ENCODE data around the gene MTFP1. TPM values are rescaled to one million over a fixed set of nuclear protein-coding genes. Genes with fewer than 3 reads are reported as not detected.

MTFP1 gene
- total RNA-seq, 3 donors from 2014 or later = 2.9 to 16.7 (median 14.4) TPM

- H3K9me3 ChIP-seq = no peaks in the 10 kb centered on the region
Measured at GRCh38 chr22:30472994-30473720, 47.6 kb downstream of the MTFP1 start.

DNA sequence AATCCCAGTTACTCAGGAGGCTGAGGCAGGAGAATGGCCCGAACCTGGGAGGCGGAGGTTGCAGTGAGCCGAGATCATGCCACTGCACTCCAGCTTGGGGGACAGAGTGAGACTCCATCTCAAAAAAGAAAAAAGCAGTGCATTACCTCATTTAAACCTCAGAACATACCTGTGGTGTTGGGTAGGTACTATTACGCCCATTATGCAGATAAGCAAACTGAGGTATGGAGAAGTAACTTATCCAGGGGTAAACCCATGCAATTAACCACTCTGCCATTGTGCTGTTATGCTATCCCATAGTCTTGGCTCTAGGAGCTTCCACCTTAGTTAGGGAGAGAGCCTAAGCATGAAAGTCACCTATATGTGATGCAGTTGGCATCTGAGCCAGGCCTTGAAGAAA, 48.6 kb downstream of the MTFP1 start:
- intact Hi-C loops (cut with DNase I; ENCODE audit: low total_unique reads) = no loop called here
- no peak for DNase-seq (ENCODE audit: low spot score in 2 of 2)
- H3K9me3 ChIP-seq = no peaks in the 10 kb centered on the region
- H3K4me3 ChIP-seq = no peak overlapping the region
- H3K36me3 ChIP-seq = no peaks in the 10 kb centered on the region
- TF ChIP-seq, protein P1, sequence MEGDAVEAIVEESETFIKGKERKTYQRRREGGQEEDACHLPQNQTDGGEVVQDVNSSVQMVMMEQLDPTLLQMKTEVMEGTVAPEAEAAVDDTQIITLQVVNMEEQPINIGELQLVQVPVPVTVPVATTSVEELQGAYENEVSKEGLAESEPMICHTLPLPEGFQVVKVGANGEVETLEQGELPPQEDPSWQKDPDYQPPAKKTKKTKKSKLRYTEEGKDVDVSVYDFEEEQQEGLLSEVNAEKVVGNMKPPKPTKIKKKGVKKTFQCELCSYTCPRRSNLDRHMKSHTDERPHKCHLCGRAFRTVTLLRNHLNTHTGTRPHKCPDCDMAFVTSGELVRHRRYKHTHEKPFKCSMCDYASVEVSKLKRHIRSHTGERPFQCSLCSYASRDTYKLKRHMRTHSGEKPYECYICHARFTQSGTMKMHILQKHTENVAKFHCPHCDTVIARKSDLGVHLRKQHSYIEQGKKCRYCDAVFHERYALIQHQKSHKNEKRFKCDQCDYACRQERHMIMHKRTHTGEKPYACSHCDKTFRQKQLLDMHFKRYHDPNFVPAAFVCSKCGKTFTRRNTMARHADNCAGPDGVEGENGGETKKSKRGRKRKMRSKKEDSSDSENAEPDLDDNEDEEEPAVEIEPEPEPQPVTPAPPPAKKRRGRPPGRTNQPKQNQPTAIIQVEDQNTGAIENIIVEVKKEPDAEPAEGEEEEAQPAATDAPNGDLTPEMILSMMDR (IDR thresholded peaks at IDR 0.05) = no peak
- TF ChIP-seq POLR2A (IDR thresholded peaks at IDR 0.05) (no peak), POLR2AphosphoS5 (IDR thresholded peaks at IDR 0.05) (no peak)
- H3K4me1 ChIP-seq = no peaks in the 10 kb centered on the region
- no peak overlapping the region for H3K27ac ChIP-seq
- H3K27me3 ChIP-seq = no peaks in the 10 kb centered on the region

More at GRCh38 chr22:30472994-30473720, 47.6 kb downstream of the MTFP1 start:
- Histone ChIP-seq H3K4me1 (no peaks in the 10 kb centered on the region), H3K36me3 (no peaks in the 10 kb centered on the region), H3K4me3 (no peak overlapping the region), H3K27ac (no peak overlapping the region), H3K27me3 (no peaks in the 10 kb centered on the region)
- DNase-seq (ENCODE audit: low spot score in 2 of 2) = no peak
- TF ChIP-seq POLR2A (IDR thresholded peaks at IDR 0.05) = no peak
- no peak for TF ChIP-seq POLR2AphosphoS5 (IDR thresholded peaks at IDR 0.05)
- TF ChIP-seq, protein P1 (IDR thresholded peaks at IDR 0.05) = no peak
- intact Hi-C loops (cut with DNase I; ENCODE audit: low total_unique reads) = no loop called here

GRCh38 chr22:30474683-30475424, 49.3 kb downstream of the MTFP1 start:
- TF ChIP-seq, protein P1 (IDR thresholded peaks at IDR 0.05) = no peak
- no peak for TF ChIP-seq POLR2AphosphoS5 (IDR thresholded peaks at IDR 0.05)
- TF ChIP-seq POLR2A (IDR thresholded peaks at IDR 0.05) = no peak
- no peaks in the 10 kb centered on the region for H3K27me3 ChIP-seq
- H3K4me1 ChIP-seq = no peaks in the 10 kb centered on the region
- H3K9me3 ChIP-seq = no peaks in the 10 kb centered on the region
- H3K27ac ChIP-seq = no peak overlapping the region
- H3K4me3 ChIP-seq = no peak overlapping the region
- H3K36me3 ChIP-seq = no peaks in the 10 kb centered on the region
- DNase-seq (ENCODE audit: low spot score in 2 of 2) = peak in 1 of 2 donors; percentile 37
- intact Hi-C loops (cut with DNase I; ENCODE audit: low total_unique reads) = no loop called here

Other genes starting within 250 kb of the MTFP1 start
- gene LIF, start 179.0 kb upstream of the MTFP1 start, total RNA-seq = 1 to 10 TPM; 1.4 to 9.5 (median 1.6) TPM
- 1 to 10 TPM; 1.3 to 2.5 (median 1.3) TPM for gene OSM, start 158.9 kb upstream of the MTFP1 start, total RNA-seq
- 10 to 100 TPM; 15.5 to 26.6 (median 20.6) TPM for gene CASTOR1, start 136.3 kb upstream of the MTFP1 start, total RNA-seq
- 10 to 100 TPM; 25.0 to 50.1 (median 32.4) TPM for gene TBC1D10A, start 98.8 kb upstream of the MTFP1 start, total RNA-seq
- gene SF3A1, start 68.9 kb upstream of the MTFP1 start, total RNA-seq = 10 to 100 TPM; 47.7 to 68.6 (median 47.9) TPM
- 1 to 10 TPM; 2.6 to 7.5 (median 6.6) TPM for gene CCDC157, start 68.8 kb upstream of the MTFP1 start, total RNA-seq
- gene RNF215, start 38.4 kb upstream of the MTFP1 start, total RNA-seq = 10 to 100 TPM; 13.3 to 15.4 (median 14.0) TPM
- gene SEC14L2, start 28.8 kb upstream of the MTFP1 start, total RNA-seq = 10 to 100 TPM in 2 of 3 donors, 1 to 10 TPM in 1; 5.3 to 45.7 (median 29.5) TPM
- not detected for gene SEC14L3, start 46.2 kb downstream of the MTFP1 start, total RNA-seq
- under 1 TPM in 1 of 3 donors, not detected in 2; 0.29 TPM for gene SEC14L4, start 79.9 kb downstream of the MTFP1 start, total RNA-seq
- gene SEC14L6, start 121.0 kb downstream of the MTFP1 start, total RNA-seq = under 1 TPM in 2 of 3 donors, not detected in 1; 0.33 to 0.73 TPM
- 1 to 10 TPM; 1.3 to 2.6 (median 1.3) TPM for gene GAL3ST1, start 148.9 kb downstream of the MTFP1 start, total RNA-seq
- gene PES1, start 166.1 kb downstream of the MTFP1 start, total RNA-seq = 10 to 100 TPM; 45.3 to 65.1 (median 56.4) TPM
- 10 to 100 TPM; 32.4 to 69.8 (median 36.7) TPM for gene TCN2, start 181.4 kb downstream of the MTFP1 start, total RNA-seq
- gene SLC35E4, start 210.0 kb downstream of the MTFP1 start, total RNA-seq = 1 to 10 TPM; 3.4 to 8.5 (median 4.8) TPM
- gene DUSP18, start 242.1 kb downstream of the MTFP1 start, total RNA-seq = 10 to 100 TPM in 1 of 3 donors, 1 to 10 TPM in 2; 5.9 to 12.0 (median 8.0) TPM